ENCODE results near the gene ZNF83.
"Not testable (repeated sequence)": the region's sequence is repeated elsewhere in the genome, so short reads cannot be mapped to it uniquely, and the experiment has no call there.

ZNF83 gene

DNA sequence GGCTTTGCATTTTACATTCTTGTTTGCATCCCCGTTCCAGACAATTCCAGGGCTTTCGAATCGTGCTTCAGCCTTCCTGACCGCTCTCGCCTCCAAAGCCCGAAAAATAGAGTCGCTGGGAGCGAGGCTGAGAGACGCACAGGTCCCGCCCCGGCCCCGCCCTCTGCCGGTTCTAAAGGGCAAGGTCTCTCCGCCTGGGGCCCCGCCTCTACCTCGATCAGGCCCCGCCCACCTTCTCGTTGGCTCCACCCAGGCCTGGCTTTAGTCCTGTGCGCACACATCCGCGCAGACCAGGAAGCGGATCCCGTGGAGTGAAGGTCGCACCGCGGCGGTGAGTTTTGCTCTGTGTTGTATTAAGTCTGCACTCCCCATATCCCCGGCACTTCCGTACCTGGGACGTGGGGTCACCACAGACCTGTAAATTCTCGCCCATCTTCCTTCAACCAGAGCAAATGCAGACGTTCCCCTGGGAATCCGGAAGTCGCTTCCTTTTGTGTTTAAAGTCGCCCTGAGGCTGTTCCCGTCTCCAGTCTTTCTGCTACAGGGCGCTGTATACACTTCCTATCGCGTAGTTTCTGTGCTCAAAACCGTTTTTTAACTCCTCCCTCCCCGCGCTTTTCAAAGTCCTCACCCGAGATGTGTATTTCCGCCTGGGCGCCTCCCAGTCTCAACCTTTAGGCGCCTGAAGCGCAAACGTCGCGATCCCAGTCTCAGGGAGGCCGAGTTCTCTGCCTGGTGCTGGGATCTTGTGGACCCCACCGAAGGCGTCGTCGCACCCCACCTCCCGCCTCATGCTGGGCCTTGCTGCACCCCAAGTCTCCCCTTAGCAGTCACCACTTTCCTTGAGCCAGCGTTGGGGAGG, 67.9 kb downstream of the ZNF83 start, which contains the start of gene ZNF701:
Gene ZNF701, plus strand, starts transcription at position 288 of the 862 bp plus-strand sequence. CDS start 3,861 bp downstream, outside the sequence.
- in situ Hi-C loops (cut with MboI; ENCODE audit: low sequenced_read_pairs): no loop called here

DNA sequence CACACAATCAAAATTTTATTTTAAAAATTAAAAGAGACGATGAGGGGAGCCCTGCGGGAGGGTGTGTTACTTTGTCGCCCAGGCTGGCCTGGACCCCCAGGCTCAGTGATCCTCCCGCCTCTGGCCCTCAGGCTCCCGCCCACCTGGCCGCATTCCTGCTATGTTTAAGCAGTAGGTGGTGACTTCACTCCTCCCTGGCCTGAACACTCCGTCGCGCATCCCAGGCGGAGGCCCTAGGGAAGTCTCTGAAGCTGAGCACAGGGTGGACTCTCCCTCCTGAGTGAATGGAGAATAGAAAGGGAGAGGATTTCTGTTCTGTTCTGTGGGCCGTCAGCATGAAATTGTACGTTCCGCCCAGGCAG, 68.5 kb downstream of the ZNF83 start:
- in situ Hi-C loops (cut with MboI; ENCODE audit: low sequenced_read_pairs): not testable (repeated sequence)

GRCh38 chr19:52567921-52568320, 70.2 kb downstream of the ZNF83 start:
- in situ Hi-C loops (cut with MboI; ENCODE audit: low sequenced_read_pairs): no loop called here

DNA sequence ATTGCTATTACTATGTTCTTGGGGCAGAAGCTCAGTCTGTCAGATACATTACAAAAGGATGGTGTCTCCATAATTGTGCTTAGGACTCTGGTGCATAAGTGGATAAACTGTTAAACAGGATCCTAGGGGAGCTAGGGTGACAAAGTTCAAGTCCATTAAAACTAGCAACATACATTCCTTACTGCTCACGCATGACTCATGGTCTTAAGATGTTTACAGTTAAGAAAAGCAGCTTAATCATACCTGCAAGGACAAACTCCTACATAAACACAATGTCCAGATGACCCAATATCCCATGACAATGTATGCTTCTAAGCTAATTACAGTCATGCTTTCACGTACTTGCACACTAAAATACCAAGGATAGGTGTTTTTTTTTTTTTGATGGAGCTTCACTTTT, 71.6 kb downstream of the ZNF83 start:
- in situ Hi-C loops (cut with MboI; ENCODE audit: low sequenced_read_pairs): no loop called here

DNA sequence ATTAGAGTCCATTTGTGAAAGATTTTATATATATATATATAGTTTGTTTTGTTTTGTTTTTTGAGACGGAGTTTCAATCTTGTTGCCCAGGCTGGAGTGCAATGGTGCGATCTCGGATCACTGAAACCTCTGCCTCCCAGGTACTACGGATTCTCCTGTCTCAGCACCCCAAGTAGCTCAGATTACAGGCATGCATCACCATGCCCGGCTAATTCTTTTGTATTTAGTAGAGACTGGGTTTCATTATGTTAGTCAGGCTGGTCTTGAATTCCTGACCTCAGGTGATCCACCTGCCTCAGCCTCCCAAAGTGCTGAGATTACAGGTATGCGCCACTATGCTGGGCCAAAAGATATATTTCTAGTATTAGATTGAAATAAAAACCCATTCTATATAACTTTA, 72.0 kb downstream of the ZNF83 start:
- in situ Hi-C loops (cut with MboI; ENCODE audit: low sequenced_read_pairs): no loop called here

Measured in HL-60/S4 treated with retinoic acid at 250 ng/mL for 4 days and 3 days (cell line).